Aorta (tissue), 5 donors: Measurements from ENCODE around the gene MESP2. TPM values are rescaled to one million over a fixed set of nuclear protein-coding genes. Genes with fewer than 3 reads are reported as not detected.
A peak's percentile ranks its signal among the peaks of the same experiment; 100 is the strongest.

Experiments used
- ATAC-seq: fragments of 200-7000 bp; cut with Tn5 transposase; one replicate; pipeline ENCODE4 v1.9.1; 2022; ENCODE audit warnings: moderate library complexity; ENCODE audit not compliant: low FRiP score
- DNase-seq, 2 donors: peaks; one replicate each; pipeline ENCODE4 v3.0.0-alpha.2; 2020
- H3K27ac ChIP-seq, 2 donors: one replicate each; pipeline ENCODE4 v1.5.1; 2013; ENCODE audit warnings: low read length in 2 of 2, mild to moderate bottlenecking in 2 of 2, moderate library complexity in 2 of 2, control low read depth in 1 of 2, inconsistent platforms in 1 of 2, low read depth in 1 of 2
- H3K27me3 ChIP-seq, 2 donors: one replicate each; pipeline ENCODE4 v1.6.1; 2013; ENCODE audit warnings: control low read depth in 1 of 2, low read length in 1 of 2, mild to moderate bottlenecking in 1 of 2, moderate library complexity in 1 of 2; ENCODE audit not compliant: insufficient read depth in 2 of 2, control insufficient read depth in 1 of 2
- H3K36me3 ChIP-seq, 2 donors: one replicate each; pipeline ENCODE4 v1.6.1; 2013; ENCODE audit warnings: control low read depth in 1 of 2, low read length in 1 of 2, mild to moderate bottlenecking in 1 of 2; ENCODE audit not compliant: insufficient read depth in 2 of 2, control insufficient read depth in 1 of 2
- H3K4me1 ChIP-seq, 2 donors: one replicate each; pipeline ENCODE4 v1.6.1; 2013; ENCODE audit warnings: low read length in 2 of 2, control low read depth in 1 of 2, mild to moderate bottlenecking in 1 of 2, moderate library complexity in 1 of 2; ENCODE audit not compliant: insufficient read depth in 2 of 2, control insufficient read depth in 1 of 2
- H3K4me3 ChIP-seq, 2 donors: one replicate each; pipeline ENCODE4 v1.5.1; 2013; ENCODE audit warnings: low read length in 2 of 2, control low read depth in 1 of 2, mild to moderate bottlenecking in 1 of 2
- H3K9me3 ChIP-seq: one replicate; pipeline ENCODE4 v1.6.1; 2013; ENCODE audit warnings: mild to moderate bottlenecking, low read length; ENCODE audit not compliant: control insufficient read depth
- WGBS, 2 donors: extraction: QIAGEN DNeasy Blood & Tissue Kit; methylation state at CpG; one replicate each; pipeline ENCODE4 v1.1.7; 2013; 5-methylcytosine and 5-hydroxymethylcytosine counted together
- intact Hi-C, 2 donors: fragments of 100-400 bp; cut with DNase I; formaldehyde crosslinking; loops; one replicate each; pipeline versions ENCODE4 v1.14.2 to v1.15.0; 2022
- polyA plus RNA-seq, 2 donors: library from polyadenylated mRNA; stranded (reverse); fragments of 200-250 nt; gene quantifications; one replicate each; pipeline ENCODE4 v1.2.3, GENCODE V29; 2013
- total RNA-seq, 2 donors: library from RNA; stranded (reverse); fragmentation: NEBNext Ultra II Directional; extraction: Animal tissue kit (Norgen Biotek cat#: 25700); gene quantifications; one replicate each; pipeline ENCODE4 v1.2.1, GENCODE V29; 2021
- donor health status: healthy with polysubstance abuse.
- donor health status: Bipolar disorder and iron deficiency.
- donor health status: DM: no; HTN: no; CAD: no.
- donor health status: DM: no; HTN: no; CAD: no.
- donor health status: DM: yes; HTN: yes; CAD: no.

Gene MESP2
- total and polyA plus RNA-seq, 4 donors, result 3.0 TPM; not detected in 3

- Histone ChIP-seq H3K4me3 (no peak overlapping the region), H3K27me3 (no peaks in the 10 kb centered on the region), H3K4me1 (no peaks in the 10 kb centered on the region), H3K9me3 (no peaks in the 10 kb centered on the region), H3K27ac (no peak overlapping the region), H3K36me3 (no peaks in the 10 kb centered on the region)
- ATAC-seq, result no peak
- DNase-seq, result no peak
- 79 to 88% methylated on average over 5 of the region's 5 CpGs for WGBS, 2 donors
- intact Hi-C loops, result loop anchor here in 1 of 2 donors (10.0 kb wide), 1 partner anchor 48 kb away; the partner anchor contains the start of gene MESP2
Observed at GRCh38 chr15:89822611-89822950, 46.4 kb downstream of the MESP2 start.

- intact Hi-C loops, result loop anchor here in 1 of 2 donors (10.0 kb wide), 1 partner anchor 48 kb away; the partner anchor contains the start of gene MESP2
- Histone ChIP-seq H3K9me3 (no peaks in the 10 kb centered on the region), H3K27ac (no peak overlapping the region), H3K27me3 (no peaks in the 10 kb centered on the region), H3K4me3 (no peak overlapping the region), H3K4me1 (no peaks in the 10 kb centered on the region), H3K36me3 (no peaks in the 10 kb centered on the region)
- WGBS, 2 donors, result 74 to 82% methylated on average over 7 of the region's 7 CpGs
- ATAC-seq (peak; percentile 19), DNase-seq (peak in 1 of 2 donors; percentile 48)
Observed at GRCh38 chr15:89822951-89823711, 47.0 kb downstream of the MESP2 start.

GRCh38 chr15:89823836-89824606 lies 47.9 kb downstream of the MESP2 start:
- DNase-seq (no peak), ATAC-seq (no peak)
- H3K4me3 ChIP-seq, result no peak overlapping the region
- H3K9me3 ChIP-seq, result no peaks in the 10 kb centered on the region
- no peaks in the 10 kb centered on the region for H3K36me3 ChIP-seq
- H3K4me1 ChIP-seq, result no peaks in the 10 kb centered on the region
- WGBS, 2 donors, result 88 to 92% methylated on average over 15 to 16 of the region's 16 CpGs
- no peaks in the 10 kb centered on the region for H3K27me3 ChIP-seq
- intact Hi-C loops, result loop anchor here in 1 of 2 donors (10.0 kb wide), 1 partner anchor 49 kb away; the partner anchor contains the start of gene MESP2
- no peak overlapping the region for H3K27ac ChIP-seq

GRCh38 chr15:89824607-89824867 lies 48.4 kb downstream of the MESP2 start:
- H3K4me1 ChIP-seq, result no peaks in the 10 kb centered on the region
- WGBS, 2 donors, result 92 to 93% methylated on average over 7 of the region's 7 CpGs
- no peaks in the 10 kb centered on the region for H3K9me3 ChIP-seq
- intact Hi-C loops, result loop anchor here in 1 of 2 donors (10.0 kb wide), 1 partner anchor 50 kb away; the partner anchor contains the start of gene MESP2
- DNase-seq, result no peak
- H3K27ac ChIP-seq, result no peak overlapping the region
- no peaks in the 10 kb centered on the region for H3K36me3 ChIP-seq
- no peak for ATAC-seq
- H3K27me3 ChIP-seq, result no peaks in the 10 kb centered on the region
- H3K4me3 ChIP-seq, result no peak overlapping the region

- no peaks in the 10 kb centered on the region for H3K4me1 ChIP-seq
- WGBS, 2 donors, result 85 to 89% methylated on average over 10 of the region's 10 CpGs
Observed at GRCh38 chr15:89825271-89825940, 49.3 kb downstream of the MESP2 start.

GRCh38 chr15:89826671-89827655 lies 50.8 kb downstream of the MESP2 start:
- Histone ChIP-seq H3K4me3 (no peak overlapping the region), H3K36me3 (no peaks in the 10 kb centered on the region), H3K4me1 (no peaks in the 10 kb centered on the region), H3K27ac (no peak overlapping the region), H3K9me3 (no peaks in the 10 kb centered on the region), H3K27me3 (no peaks in the 10 kb centered on the region)
- 94% methylated on average over 13 of the region's 13 CpGs for WGBS, 2 donors
- no peak for DNase-seq
- ATAC-seq, result no peak
- intact Hi-C loops, result loop anchor here in 1 of 2 donors (10.0 kb wide), 1 partner anchor 52 kb away; the partner anchor contains the start of gene MESP2

More at GRCh38 chr15:89825271-89825940, 49.3 kb downstream of the MESP2 start:
- no peak for ATAC-seq
- no peaks in the 10 kb centered on the region for H3K9me3 ChIP-seq
- H3K4me3 ChIP-seq, result no peak overlapping the region
- no peaks in the 10 kb centered on the region for H3K27me3 ChIP-seq
- intact Hi-C loops, result loop anchor here in 1 of 2 donors (10.0 kb wide), 1 partner anchor 51 kb away; the partner anchor contains the start of gene MESP2
- DNase-seq, result no peak
- H3K36me3 ChIP-seq, result no peaks in the 10 kb centered on the region
- H3K27ac ChIP-seq, result no peak overlapping the region

GRCh38 chr15:89827829-89828228 lies 51.7 kb downstream of the MESP2 start:
- peak; percentile 17 for ATAC-seq
- intact Hi-C loops, result loop anchor here in 1 of 2 donors (10.0 kb wide), 1 partner anchor 53 kb away; the partner anchor contains the start of gene MESP2
- no peaks in the 10 kb centered on the region for H3K4me1 ChIP-seq
- no peak overlapping the region for H3K4me3 ChIP-seq
- WGBS, 2 donors, result 88 to 97% methylated on average over 4 of the region's 4 CpGs
- H3K27me3 ChIP-seq, result no peaks in the 10 kb centered on the region
- H3K27ac ChIP-seq, result no peak overlapping the region
- H3K9me3 ChIP-seq, result no peaks in the 10 kb centered on the region
- no peak for DNase-seq
- no peaks in the 10 kb centered on the region for H3K36me3 ChIP-seq
